ENCODE data around the gene RESF1.

- no peak for TF ChIP-seq POLR2AphosphoS5 (IDR thresholded peaks at IDR 0.05; ENCODE audit: low read depth, low read length)
- no peak for TF ChIP-seq POLR2A (IDR thresholded peaks at IDR 0.05; ENCODE audit: low read depth, low read length)
- TF ChIP-seq TAF1 (IDR thresholded peaks at IDR 0.05; ENCODE audit: low read depth, low read length): no peak
Observed at GRCh38 chr12:31991815-31992214, 32.6 kb downstream of the RESF1 start.
